Trophoblast cell (in vitro differentiated cells and primary cell): ENCODE data around the gene NFATC1.

ENCODE experiments used
- DNase-seq, 2 donors: peaks; one replicate each; pipeline ENCODE4 v3.0.0-alpha.2; 2016
- H2AFZ ChIP-seq: 2 replicates; pipeline ENCODE4 v1.6.1; 2013; ENCODE audit warnings: low read length, moderate library complexity, mild to moderate bottlenecking; ENCODE audit not compliant: insufficient read depth, poor library complexity
- H2AK5ac ChIP-seq: 2 replicates; pipeline ENCODE4 v1.6.1; 2013; ENCODE audit warnings: mild to moderate bottlenecking, low read length
- H2BK120ac ChIP-seq: 2 replicates; pipeline ENCODE4 v1.6.1; 2013; ENCODE audit warnings: low read length, mild to moderate bottlenecking, moderate library complexity; ENCODE audit not compliant: insufficient read depth, poor library complexity
- H2BK12ac ChIP-seq: 2 replicates; pipeline ENCODE4 v1.6.1; 2013; ENCODE audit warnings: mild to moderate bottlenecking, low read length, moderate library complexity
- H2BK5ac ChIP-seq: 2 replicates; pipeline ENCODE4 v1.6.1; 2013; ENCODE audit warnings: low read length, low read depth, moderate library complexity, mild to moderate bottlenecking; ENCODE audit not compliant: poor library complexity
- H3K14ac ChIP-seq: 2 replicates; pipeline ENCODE4 v1.6.1; 2013; ENCODE audit warnings: mild to moderate bottlenecking, low read length
- H3K18ac ChIP-seq: 2 replicates; pipeline ENCODE4 v1.6.1; 2013; ENCODE audit warnings: mild to moderate bottlenecking, low read length
- H3K23ac ChIP-seq: 2 replicates; pipeline ENCODE4 v1.6.1; 2013; ENCODE audit warnings: low read length
- H3K27ac ChIP-seq: 2 replicates; pipeline ENCODE4 v1.5.1; 2013; ENCODE audit warnings: low read depth, mild to moderate bottlenecking, inconsistent platforms, low read length, moderate library complexity
- H3K27me3 ChIP-seq: 2 replicates; pipeline ENCODE4 v1.6.1; 2013; ENCODE audit warnings: inconsistent platforms, mild to moderate bottlenecking, low read length, moderate library complexity; ENCODE audit not compliant: insufficient read depth
- H3K36me3 ChIP-seq, 2 experiments: 1 replicate in 1 of 2; 2 replicates in 1 of 2; pipeline ENCODE4 v1.6.1; 2013; ENCODE audit warnings: low read length in 2 of 2, mild to moderate bottlenecking in 2 of 2, moderate library complexity in 1 of 2; ENCODE audit not compliant: insufficient read depth in 2 of 2, control insufficient read depth in 1 of 2
- H3K4ac ChIP-seq: 2 replicates; pipeline ENCODE4 v1.6.1; 2013; ENCODE audit warnings: low read depth, mild to moderate bottlenecking, low read length, moderate library complexity
- H3K4me1 ChIP-seq, 2 experiments: 1 replicate in 1 of 2; 2 replicates in 1 of 2; pipeline ENCODE4 v1.6.1; 2013; ENCODE audit warnings: low read length in 2 of 2, mild to moderate bottlenecking in 2 of 2, moderate library complexity in 1 of 2; ENCODE audit not compliant: insufficient read depth in 2 of 2, control insufficient read depth in 1 of 2
- H3K4me2 ChIP-seq: 2 replicates; pipeline ENCODE4 v1.6.1; 2013; ENCODE audit warnings: inconsistent platforms, mild to moderate bottlenecking, low read length, moderate library complexity
- H3K4me3 ChIP-seq: 2 replicates; pipeline ENCODE4 v1.5.1; 2013; ENCODE audit warnings: mild to moderate bottlenecking, low read depth, low read length, inconsistent platforms
- H3K79me1 ChIP-seq: one replicate; pipeline ENCODE4 v1.6.1; 2013; ENCODE audit warnings: low read length
- H3K79me2 ChIP-seq: 2 replicates; pipeline ENCODE4 v1.6.1; 2013; ENCODE audit warnings: low read length, mild to moderate bottlenecking; ENCODE audit not compliant: control insufficient read depth, insufficient read depth, poor library complexity
- H3K9ac ChIP-seq: 2 replicates; pipeline ENCODE4 v1.6.1; 2013; ENCODE audit warnings: mild to moderate bottlenecking, low read length
- H3K9me3 ChIP-seq: 2 replicates; pipeline ENCODE4 v1.6.1; 2013; ENCODE audit warnings: low read depth, mild to moderate bottlenecking, control low read depth, inconsistent platforms, low read length; ENCODE audit not compliant: insufficient read depth
- H4K12ac ChIP-seq: 2 replicates; pipeline ENCODE4 v1.6.1; 2013; ENCODE audit warnings: low read depth, mild to moderate bottlenecking, low read length, moderate library complexity
- H4K8ac ChIP-seq: 2 replicates; pipeline ENCODE4 v1.6.1; 2013; ENCODE audit warnings: low read depth, mild to moderate bottlenecking, low read length, moderate library complexity
- H4K91ac ChIP-seq: one replicate; pipeline ENCODE4 v1.6.1; 2013; ENCODE audit warnings: low read depth, mild to moderate bottlenecking, low read length, moderate library complexity
- WGBS: extraction: QIAGEN DNeasy Blood & Tissue Kit; methylation state at CpG from one replicate; pipeline ENCODE4 v1.1.7; 2013; ENCODE audit warnings: missing lambda C conversion rate; ENCODE audit not compliant: insufficient read length, insufficient coverage; ENCODE audit errors: extremely low coverage; 5-methylcytosine and 5-hydroxymethylcytosine counted together

NFATC1 gene

GRCh38 chr18:79571211-79572092 lies 175.7 kb downstream of the NFATC1 start:
- H3K23ac ChIP-seq: no peak overlapping the region
- H3K4me1 ChIP-seq: peaks cover 7 to 11% of the 10 kb centered on the region in 2 experiments
- no peaks in the 10 kb centered on the region for H3K36me3 ChIP-seq
- H3K79me2 ChIP-seq: no peaks in the 10 kb centered on the region
- H4K12ac ChIP-seq: no peak overlapping the region
- H3K79me1 ChIP-seq: peaks cover 6% of the 10 kb centered on the region
- no peak for DNase-seq
- H2AK5ac ChIP-seq: no peak overlapping the region
- peaks cover 27% of the 10 kb centered on the region for H3K9me3 ChIP-seq
- no peak overlapping the region for H2BK5ac ChIP-seq
- no peak overlapping the region for H2BK120ac ChIP-seq
- no peak overlapping the region for H4K91ac ChIP-seq
- no peak overlapping the region for H3K18ac ChIP-seq
- no peak overlapping the region for H3K27ac ChIP-seq
- H3K27me3 ChIP-seq: no peaks in the 10 kb centered on the region
- no peak overlapping the region for H3K4ac ChIP-seq
- no peak overlapping the region for H4K8ac ChIP-seq
- no peak overlapping the region for H3K9ac ChIP-seq
- no CpG with 5 or more reads among the region's 38 CpGs for WGBS
- no peak overlapping the region for H2BK12ac ChIP-seq
- H2AFZ ChIP-seq: no peak overlapping the region
- H3K4me2 ChIP-seq: no peak overlapping the region
- H3K14ac ChIP-seq: no peak overlapping the region
- no peak overlapping the region for H3K4me3 ChIP-seq

- Histone ChIP-seq H3K79me2 (no peaks in the 10 kb centered on the region), H2BK12ac (no peak overlapping the region), H3K14ac (no peak overlapping the region), H4K91ac (no peak overlapping the region), H3K36me3 (no peaks in the 10 kb centered on the region), H3K4me1 (peaks cover 2 to 8% of the 10 kb centered on the region in 2 experiments), H4K12ac (no peak overlapping the region), H3K4ac (no peak overlapping the region), H3K4me3 (no peak overlapping the region), H3K4me2 (no peak overlapping the region), H2BK5ac (no peak overlapping the region), H2AK5ac (no peak overlapping the region), H2AFZ (no peak overlapping the region), H3K27ac (no peak overlapping the region), H3K18ac (no peak overlapping the region), H3K23ac (no peak overlapping the region), H3K79me1 (peaks cover 6% of the 10 kb centered on the region), H3K27me3 (no peaks in the 10 kb centered on the region), H4K8ac (no peak overlapping the region), H3K9me3 (peaks cover 27% of the 10 kb centered on the region), H2BK120ac (no peak overlapping the region), H3K9ac (no peak overlapping the region)
- no peak for DNase-seq
- no CpG with 5 or more reads among the region's 18 CpGs for WGBS
These were observed 176.5 kb downstream of the NFATC1 start for GRCh38 chr18:79572093-79572780.

- H3K14ac ChIP-seq: no peak overlapping the region
- no peak overlapping the region for H3K4me2 ChIP-seq
- DNase-seq: no peak
- no peaks in the 10 kb centered on the region for H3K79me2 ChIP-seq
- no peak overlapping the region for H2BK12ac ChIP-seq
- no peak overlapping the region for H3K23ac ChIP-seq
- H3K27ac ChIP-seq: no peak overlapping the region
- no peak overlapping the region for H3K18ac ChIP-seq
- no CpG with 5 or more reads among the region's 6 CpGs for WGBS
- H3K4ac ChIP-seq: no peak overlapping the region
- H2BK5ac ChIP-seq: no peak overlapping the region
- H3K79me1 ChIP-seq: peaks cover 2% of the 10 kb centered on the region
- no peak overlapping the region for H2AK5ac ChIP-seq
- H4K91ac ChIP-seq: no peak overlapping the region
- H3K9ac ChIP-seq: no peak overlapping the region
- H2AFZ ChIP-seq: no peak overlapping the region
- peaks cover 27% of the 10 kb centered on the region for H3K9me3 ChIP-seq
- no peak overlapping the region for H4K8ac ChIP-seq
- peaks cover 0 to 2% of the 10 kb centered on the region in 2 experiments for H3K4me1 ChIP-seq
- no peak overlapping the region for H4K12ac ChIP-seq
- H3K4me3 ChIP-seq: peak overlapping the region; percentile 19
- H3K27me3 ChIP-seq: no peaks in the 10 kb centered on the region
- no peaks in the 10 kb centered on the region for H3K36me3 ChIP-seq
- no peak overlapping the region for H2BK120ac ChIP-seq
These were observed 177.2 kb downstream of the NFATC1 start for GRCh38 chr18:79572848-79573451.

GRCh38 chr18:79573921-79574491 lies 178.3 kb downstream of the NFATC1 start:
- no peaks in the 10 kb centered on the region for H3K4me1 ChIP-seq
- H3K14ac ChIP-seq: no peak overlapping the region
- no peak overlapping the region for H2AFZ ChIP-seq
- no peak overlapping the region for H2BK5ac ChIP-seq
- H4K91ac ChIP-seq: no peak overlapping the region
- peaks cover 27% of the 10 kb centered on the region for H3K9me3 ChIP-seq
- no peak for DNase-seq
- H2BK12ac ChIP-seq: no peak overlapping the region
- H3K4ac ChIP-seq: no peak overlapping the region
- no peak overlapping the region for H4K8ac ChIP-seq
- H3K27ac ChIP-seq: no peak overlapping the region
- H3K9ac ChIP-seq: no peak overlapping the region
- no peak overlapping the region for H3K18ac ChIP-seq
- no peak overlapping the region for H4K12ac ChIP-seq
- H3K4me2 ChIP-seq: no peak overlapping the region
- H3K4me3 ChIP-seq: no peak overlapping the region
- WGBS: no CpG with 5 or more reads among the region's 24 CpGs
- no peaks in the 10 kb centered on the region for H3K27me3 ChIP-seq
- no peak overlapping the region for H2AK5ac ChIP-seq
- H3K79me1 ChIP-seq: no peaks in the 10 kb centered on the region
- no peaks in the 10 kb centered on the region for H3K36me3 ChIP-seq
- no peak overlapping the region for H2BK120ac ChIP-seq
- H3K79me2 ChIP-seq: no peaks in the 10 kb centered on the region
- H3K23ac ChIP-seq: no peak overlapping the region
